Measurements from ENCODE around the gene SPI1.

DNA sequence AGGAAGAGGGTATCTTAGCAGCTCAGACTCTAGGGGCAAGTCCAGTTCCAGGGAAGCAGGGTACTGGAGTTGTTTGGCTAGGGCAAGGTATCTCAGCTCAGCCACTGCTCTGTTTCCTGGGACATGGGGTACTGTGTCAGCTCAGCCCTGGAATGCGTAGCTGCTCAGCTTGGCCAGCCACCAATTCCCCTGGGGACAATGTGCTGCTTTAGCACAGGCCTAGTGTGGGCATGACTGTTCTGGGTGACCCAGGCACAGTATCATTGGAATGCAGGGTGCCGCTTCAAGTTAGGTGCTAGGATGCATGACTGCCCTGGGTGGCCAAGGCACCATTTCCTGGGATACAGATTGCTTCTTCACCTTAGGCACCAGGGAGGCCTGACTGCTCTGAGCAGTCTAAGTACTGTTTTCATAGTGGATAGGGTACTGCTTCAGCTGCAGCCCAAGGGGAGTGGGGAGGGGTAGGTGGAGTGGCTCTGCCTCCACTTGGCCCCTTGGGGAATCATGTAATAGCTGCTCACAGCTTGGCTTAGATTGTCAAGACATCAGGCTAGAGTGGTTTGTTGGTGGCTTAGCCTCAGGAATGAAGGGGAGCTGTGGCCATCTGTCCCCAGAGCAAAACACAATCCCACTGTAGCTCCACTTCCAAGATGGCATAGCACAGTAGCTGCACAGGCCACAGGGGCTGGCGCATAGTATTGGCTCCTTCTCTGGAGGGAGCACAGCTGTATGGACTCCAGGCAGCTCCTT lies 72.4 kb downstream of the SPI1 start:
- TF ChIP-seq, protein P1, sequence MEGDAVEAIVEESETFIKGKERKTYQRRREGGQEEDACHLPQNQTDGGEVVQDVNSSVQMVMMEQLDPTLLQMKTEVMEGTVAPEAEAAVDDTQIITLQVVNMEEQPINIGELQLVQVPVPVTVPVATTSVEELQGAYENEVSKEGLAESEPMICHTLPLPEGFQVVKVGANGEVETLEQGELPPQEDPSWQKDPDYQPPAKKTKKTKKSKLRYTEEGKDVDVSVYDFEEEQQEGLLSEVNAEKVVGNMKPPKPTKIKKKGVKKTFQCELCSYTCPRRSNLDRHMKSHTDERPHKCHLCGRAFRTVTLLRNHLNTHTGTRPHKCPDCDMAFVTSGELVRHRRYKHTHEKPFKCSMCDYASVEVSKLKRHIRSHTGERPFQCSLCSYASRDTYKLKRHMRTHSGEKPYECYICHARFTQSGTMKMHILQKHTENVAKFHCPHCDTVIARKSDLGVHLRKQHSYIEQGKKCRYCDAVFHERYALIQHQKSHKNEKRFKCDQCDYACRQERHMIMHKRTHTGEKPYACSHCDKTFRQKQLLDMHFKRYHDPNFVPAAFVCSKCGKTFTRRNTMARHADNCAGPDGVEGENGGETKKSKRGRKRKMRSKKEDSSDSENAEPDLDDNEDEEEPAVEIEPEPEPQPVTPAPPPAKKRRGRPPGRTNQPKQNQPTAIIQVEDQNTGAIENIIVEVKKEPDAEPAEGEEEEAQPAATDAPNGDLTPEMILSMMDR (IDR thresholded peaks at IDR 0.05; ENCODE audit: insufficient read depth, low read depth, low read length), result no peak
- no peak for TF ChIP-seq EZH2 (IDR thresholded peaks at IDR 0.05; ENCODE audit: insufficient read depth, low read length)

Measured in astrocyte (in vitro differentiated cells and primary cell).